Stimulated activated CD8-positive, alpha-beta memory T cell treated with anti-CD3 and anti-CD28 coated beads, Interleukin-12 subunit alpha, Interleukin-12 subunit beta, amount 100 ng/mL, for 4 hours (primary cell): Measurements from ENCODE around the gene LPIN2.
"Not testable (repeated sequence)": the region's sequence is repeated elsewhere in the genome, so short reads cannot be mapped to it uniquely, and the experiment has no call there.

Experiments used
- DNase-seq: peaks from one replicate; pipeline ENCODE4 v3.0.0-alpha.2; 2020; ENCODE audit warnings: low read depth

Gene LPIN2

GRCh38 chr18:3042379-3042778, 29.4 kb upstream of the LPIN2 start:
- no peak for DNase-seq

- no peak for DNase-seq
Measured at GRCh38 chr18:3041843-3042242, 28.9 kb upstream of the LPIN2 start.

- no peak for DNase-seq
Measured at GRCh38 chr18:3040881-3041280, 27.9 kb upstream of the LPIN2 start.

DNA sequence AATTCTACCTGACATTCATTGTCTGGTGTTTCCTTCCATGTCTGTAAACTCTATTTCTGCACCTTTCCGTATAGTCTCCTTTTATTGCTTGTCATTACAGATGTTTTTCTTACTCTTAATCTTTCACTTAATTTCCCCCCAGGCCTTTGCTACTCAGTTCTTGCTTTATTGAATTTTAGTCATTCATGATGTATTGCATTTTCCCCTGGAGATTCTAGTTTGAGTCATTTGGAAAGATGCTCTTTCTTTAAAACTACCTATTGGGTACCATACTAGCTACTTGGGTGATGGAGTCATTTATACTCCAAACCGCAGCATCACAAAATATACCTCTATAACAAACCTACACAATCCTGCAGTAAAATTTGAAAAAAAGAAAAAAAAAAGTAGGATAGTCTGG, 27.2 kb upstream of the LPIN2 start:
- no peak for DNase-seq

- DNase-seq, result no peak
Measured at GRCh38 chr18:3037423-3037915, 24.5 kb upstream of the LPIN2 start.

- DNase-seq, result no peak
Measured at GRCh38 chr18:3036108-3036507, 23.2 kb upstream of the LPIN2 start.

DNA sequence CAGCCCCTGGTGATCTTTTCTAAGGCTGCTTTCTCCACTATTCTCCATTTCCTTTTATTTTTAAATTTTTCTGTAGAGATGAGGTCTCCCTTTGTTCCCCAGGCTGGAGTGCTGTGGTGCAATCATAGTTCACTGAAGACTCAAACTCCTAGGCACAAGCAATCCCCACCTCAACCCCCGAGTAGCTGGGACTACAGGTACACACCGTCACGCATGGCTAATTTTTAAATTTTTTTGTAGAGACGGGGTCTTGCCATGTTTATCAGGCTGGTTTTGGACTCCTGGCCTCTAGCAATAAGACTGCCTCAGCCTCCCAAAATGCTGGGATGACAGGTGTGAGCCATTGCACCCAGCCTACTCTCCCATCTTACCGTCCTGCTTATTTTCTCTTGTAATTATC, 22.7 kb upstream of the LPIN2 start:
- DNase-seq, result no peak

GRCh38 chr18:3032721-3033120, 19.8 kb upstream of the LPIN2 start:
- no peak for DNase-seq

DNA sequence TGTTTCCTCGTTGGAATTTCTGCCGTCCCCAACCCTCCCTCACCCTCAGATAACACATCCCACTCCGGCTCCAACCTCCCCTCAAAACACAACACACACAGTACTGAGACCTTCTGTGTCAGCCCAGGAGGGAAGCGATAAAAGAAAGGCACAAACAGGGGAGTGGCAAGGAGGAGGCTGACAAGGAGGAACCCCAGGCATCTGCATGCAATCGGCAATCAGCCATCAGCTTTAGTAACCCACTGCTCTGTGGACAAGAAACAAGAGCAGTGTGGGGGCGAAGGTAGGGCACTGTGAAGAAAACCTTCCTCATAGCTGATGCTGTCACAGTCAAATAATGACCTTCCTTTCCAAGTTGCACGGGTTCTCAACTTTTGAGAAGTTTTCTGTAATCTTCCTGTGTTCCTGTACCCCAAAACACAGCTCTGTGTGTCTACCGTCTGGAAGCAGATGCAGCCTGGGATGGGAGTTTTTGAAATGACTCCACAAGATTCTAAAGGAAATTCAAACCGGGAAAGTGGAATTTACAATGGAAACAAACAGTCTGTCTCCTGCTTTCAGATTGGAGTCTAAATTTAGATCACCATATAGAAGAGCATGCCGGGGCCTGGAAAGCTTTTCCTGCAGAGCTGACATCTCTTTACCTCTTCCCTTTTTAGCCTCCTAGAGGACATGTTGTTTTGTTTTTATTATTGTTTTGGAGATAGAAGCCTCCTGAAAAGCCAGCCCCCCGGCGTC, 16.4 kb upstream of the LPIN2 start:
- DNase-seq, result no peak

GRCh38 chr18:3028115-3028514, 15.2 kb upstream of the LPIN2 start:
- not testable (repeated sequence) for DNase-seq

DNA sequence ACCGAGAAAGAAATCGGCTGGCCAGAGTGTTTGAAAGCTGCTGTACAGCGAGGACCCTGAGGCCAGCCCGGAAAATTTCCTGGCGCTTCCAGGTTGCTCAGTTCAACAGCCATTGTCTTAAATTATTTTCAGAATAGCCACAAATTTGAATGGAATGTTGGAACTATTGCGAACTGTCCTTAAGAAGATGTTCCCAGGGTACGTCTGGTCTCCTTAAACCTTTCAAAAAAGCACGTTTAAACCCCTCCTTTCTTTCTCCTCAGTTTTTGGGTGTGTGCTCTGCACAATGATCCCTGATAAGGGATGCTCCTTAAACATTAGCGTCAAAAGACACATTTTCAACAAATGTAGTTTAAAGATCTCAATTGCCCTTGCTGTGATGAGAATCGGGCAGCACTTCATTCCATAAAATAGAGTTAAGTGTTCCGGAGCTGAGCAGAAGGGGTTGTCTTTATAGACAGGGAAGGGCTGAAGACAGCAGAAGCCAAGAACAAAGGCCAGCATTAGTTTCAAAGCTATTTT, 14.5 kb upstream of the LPIN2 start:
- DNase-seq, result no peak

DNA sequence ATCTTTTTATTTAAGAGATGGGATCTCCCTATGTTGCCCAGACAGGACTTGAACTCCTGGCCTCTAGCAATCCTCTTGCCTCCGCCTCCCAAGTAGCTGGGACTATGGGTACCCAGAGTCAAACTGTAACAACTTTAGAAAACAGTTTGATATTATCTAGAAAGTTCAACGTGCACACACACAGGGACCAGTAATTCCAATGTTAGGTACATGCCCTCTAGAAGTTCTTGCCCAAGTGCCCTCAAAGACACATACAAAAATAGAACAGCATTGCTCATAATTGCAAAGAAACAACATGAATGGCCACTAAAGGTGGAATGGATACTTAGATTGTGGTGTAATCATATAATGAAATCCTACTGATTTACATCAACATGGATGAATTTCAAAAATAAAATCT, 12.6 kb upstream of the LPIN2 start:
- DNase-seq, result no peak

DNA sequence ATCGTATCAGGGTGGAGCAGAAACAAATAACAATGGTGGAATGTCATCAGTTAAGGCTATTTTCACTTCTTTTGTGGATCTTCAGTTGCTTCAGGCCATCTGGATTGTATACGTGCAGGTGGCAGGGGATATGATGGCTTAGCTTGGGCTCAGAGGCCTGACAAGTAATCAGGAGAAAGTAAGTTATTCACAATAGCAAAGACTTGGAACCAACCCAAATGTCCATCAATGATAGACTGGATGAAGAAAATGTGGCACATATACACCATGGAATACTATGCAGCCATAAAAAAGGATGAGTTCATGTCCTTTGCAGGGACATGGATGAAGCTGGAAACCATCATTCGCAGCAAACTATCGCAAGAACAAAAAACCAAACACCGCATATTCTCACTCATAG, 10.7 kb upstream of the LPIN2 start:
- not testable (repeated sequence) for DNase-seq

- no peak for DNase-seq
Measured at GRCh38 chr18:3016585-3017297, 3.8 kb upstream of the LPIN2 start.

GRCh38 chr18:3015851-3016250, 2.9 kb upstream of the LPIN2 start:
- no peak for DNase-seq

DNA sequence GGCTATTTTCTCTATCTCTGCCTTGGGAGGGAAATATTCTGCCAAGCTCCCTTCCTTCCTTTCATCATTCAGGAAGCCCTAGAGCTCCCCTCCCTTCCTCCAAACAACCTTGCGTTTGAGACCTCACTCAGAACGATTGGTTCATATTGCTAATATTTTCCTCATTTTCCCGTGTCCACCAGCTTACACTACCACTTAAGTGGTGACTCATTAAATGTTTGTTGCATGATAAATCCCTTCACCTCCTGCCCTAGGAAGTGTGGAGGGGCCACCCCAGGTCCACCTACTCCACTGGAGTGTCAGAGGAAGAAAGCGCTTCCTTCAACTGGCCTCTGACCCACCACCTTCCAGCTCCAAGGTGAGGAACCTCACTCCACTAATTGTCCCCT, 2.3 kb upstream of the LPIN2 start:
- no peak for DNase-seq

GRCh38 chr18:3014503-3015203, 1.7 kb upstream of the LPIN2 start:
- DNase-seq, result no peak

DNA sequence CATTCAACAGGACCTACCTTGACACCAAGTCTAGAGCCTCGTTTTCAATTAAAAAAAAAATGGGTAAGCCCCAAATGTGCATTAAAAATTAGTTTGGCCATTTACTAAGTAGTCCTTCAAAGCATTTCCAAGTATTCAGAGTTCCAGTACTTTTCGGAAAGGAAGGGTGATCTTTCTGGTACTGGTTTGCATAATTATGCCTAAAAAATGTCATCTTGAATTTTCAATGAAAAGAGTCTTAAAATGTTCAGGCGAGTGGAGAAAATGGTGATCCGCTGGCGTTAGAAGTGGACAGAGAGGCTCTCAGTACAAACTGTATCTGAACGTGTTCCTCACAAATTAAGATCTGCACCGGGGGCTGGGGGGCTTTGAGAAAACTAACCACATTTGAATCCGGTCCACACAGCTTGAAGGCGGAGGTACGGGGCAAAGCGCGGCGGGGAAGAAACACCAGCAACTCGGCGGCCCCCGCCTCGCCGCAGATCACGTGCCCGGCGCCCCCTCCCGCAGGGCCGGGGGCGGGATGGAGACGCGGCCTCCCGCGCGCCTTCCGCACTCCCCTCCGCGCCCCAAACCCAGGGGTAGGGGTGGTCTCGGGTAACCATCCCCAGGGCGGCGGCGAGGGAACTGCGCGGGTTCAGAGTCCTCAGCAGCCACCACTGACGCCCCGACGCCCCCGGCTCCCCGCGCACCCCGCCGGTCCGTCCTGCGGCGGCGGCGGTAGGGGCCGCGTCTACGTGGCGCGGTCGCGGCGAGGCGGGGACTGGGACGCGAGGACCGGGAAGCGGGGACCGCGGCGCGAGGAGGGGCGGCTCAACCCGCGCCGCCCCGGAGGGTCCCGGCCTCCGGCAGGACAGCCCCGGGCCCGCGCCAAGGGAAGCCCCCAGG, 564 bp downstream of the LPIN2 start:
- peak; percentile 42 for DNase-seq

GRCh38 chr18:3010086-3010485, 2.9 kb downstream of the LPIN2 start:
- no peak for DNase-seq

DNA sequence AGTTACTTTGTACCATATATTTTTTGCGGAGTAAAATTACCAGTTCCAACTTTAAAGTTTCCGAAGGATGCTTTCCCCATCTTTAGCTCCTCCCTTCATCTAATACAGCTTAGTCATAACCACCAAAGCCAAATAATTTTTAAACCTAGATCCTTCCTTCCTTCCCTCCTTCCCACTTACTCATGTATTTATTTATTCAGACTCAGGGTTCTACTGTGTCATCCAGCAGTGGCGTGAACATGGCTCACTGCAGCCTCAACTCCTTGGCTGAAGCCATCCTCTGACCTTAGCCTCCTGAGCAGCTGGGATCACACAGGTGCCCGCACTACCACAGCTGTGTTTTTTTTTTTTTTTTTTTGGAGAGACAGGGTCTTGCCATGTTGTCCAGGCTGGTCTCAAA, 4.4 kb downstream of the LPIN2 start:
- no peak for DNase-seq

DNA sequence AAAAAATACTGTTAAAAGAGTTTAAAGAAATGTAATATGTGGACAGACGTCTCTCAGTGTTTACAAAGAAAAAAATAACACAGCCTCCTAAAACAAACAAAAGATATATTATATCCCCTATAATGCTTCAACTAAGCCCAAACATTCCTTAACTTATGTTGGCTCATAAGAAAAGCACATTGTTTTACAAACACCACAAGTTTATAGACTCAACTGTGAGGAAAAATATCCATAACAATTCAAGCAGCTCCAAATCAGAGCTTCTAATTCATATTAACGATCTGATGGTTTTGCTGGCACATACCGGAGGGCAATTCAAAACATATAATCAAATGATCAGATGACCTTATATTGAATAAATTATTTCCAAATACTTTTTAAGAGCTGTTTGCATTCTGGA, 5.5 kb downstream of the LPIN2 start:
- DNase-seq, result no peak

- DNase-seq, result no peak
Measured at GRCh38 chr18:3005462-3005861, 7.5 kb downstream of the LPIN2 start.
